Measurements from ENCODE around the gene NLRP7. TPM values are rescaled to one million over a fixed set of nuclear protein-coding genes. Genes with fewer than 3 reads are reported as not detected.

NLRP7 gene
- polyA plus RNA-seq, 2 of the 4 experiments (the other 2 are of a cell fraction): not detected

DNA sequence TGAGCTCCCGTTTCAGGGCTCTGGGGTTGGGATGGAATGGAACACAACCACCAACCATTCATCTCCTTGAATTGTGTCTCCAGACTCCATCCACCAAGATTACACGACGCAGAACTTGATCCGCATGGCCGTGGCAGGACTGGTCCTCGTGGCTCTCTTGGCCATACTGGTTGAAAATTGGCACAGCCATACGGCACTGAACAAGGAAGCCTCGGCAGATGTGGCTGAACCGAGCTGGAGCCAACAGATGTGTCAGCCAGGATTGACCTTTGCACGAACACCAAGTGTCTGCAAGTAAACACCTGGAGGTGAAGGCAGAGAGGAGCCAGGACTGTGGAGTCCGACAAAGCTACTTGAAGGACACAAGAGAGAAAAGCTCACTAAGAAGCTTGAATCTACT lies 57.8 kb downstream of the NLRP7 start:
- ChIA-PET POLR2A (no interaction called here), CTCF (interaction anchor here (0.8 to 3.6 kb wide), 4 partner anchors 8 to 276 kb away, joined by 3 to 22 read pairs (median 4); partner anchors contain the start of genes DNAAF3 and FCAR)
- DNase-seq (ENCODE audit: low read depth in 1 of 2, low spot score in 1 of 2) (no peak), ATAC-seq (no peak), FAIRE-seq (no peak)
- 44% methylated on average over 11 of the region's 11 CpGs for WGBS (ENCODE audit: missing lambda C conversion rate)
- H3K4me1 ChIP-seq: peaks cover 5% of the 10 kb centered on the region; the same call in 1 of the 3 replicates
- no peaks in the 10 kb centered on the region for H3K9me3 ChIP-seq
- TF ChIP-seq HOXB5 (CRISPR knock-in tag; IDR thresholded peaks at IDR 0.05): no peak
- TF ChIP-seq, protein P1, sequence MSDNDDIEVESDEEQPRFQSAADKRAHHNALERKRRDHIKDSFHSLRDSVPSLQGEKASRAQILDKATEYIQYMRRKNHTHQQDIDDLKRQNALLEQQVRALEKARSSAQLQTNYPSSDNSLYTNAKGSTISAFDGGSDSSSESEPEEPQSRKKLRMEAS (IDR thresholded peaks at IDR 0.05): no peak
- no peak for TF ChIP-seq ESRRA (IDR thresholded peaks at IDR 0.05; ENCODE audit: borderline replicate concordance, low read length)
- no peak for TF ChIP-seq KDM1A (IDR thresholded peaks at IDR 0.05; ENCODE audit: low read depth)
- H3K4me3 ChIP-seq: no peak overlapping the region
- no peak overlapping the region for H3K27ac ChIP-seq
- H3K4me2 ChIP-seq: no peak overlapping the region

DNA sequence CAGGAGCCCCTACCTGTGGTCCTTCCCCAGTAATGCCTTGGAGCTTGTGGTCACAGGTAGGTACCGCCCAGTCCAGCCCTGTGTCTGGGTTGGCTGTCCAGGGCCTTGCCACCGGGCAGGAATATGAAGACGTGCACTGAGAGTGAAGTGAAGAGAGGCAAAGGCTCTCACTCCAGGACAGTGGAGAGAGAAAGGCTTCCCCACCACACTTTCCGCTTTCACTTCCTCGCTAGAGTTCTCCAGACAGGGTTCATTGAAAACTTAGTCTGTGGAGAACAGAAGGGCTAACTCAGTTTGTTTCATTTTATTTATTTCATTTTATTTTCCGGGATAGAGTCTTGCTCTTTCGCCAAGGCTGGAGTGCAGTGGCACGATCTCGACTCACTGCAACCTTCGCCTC lies 59.1 kb downstream of the NLRP7 start:
- WGBS (ENCODE audit: missing lambda C conversion rate): 47% methylated on average over 10 of the region's 10 CpGs
- FAIRE-seq (no peak), ATAC-seq (no peak), DNase-seq (ENCODE audit: low read depth in 1 of 2, low spot score in 1 of 2) (no peak)
- Histone ChIP-seq H3K4me2 (no peak overlapping the region), H3K4me3 (no peak overlapping the region), H3K9me3 (no peaks in the 10 kb centered on the region), H3K27ac (no peak overlapping the region), H3K4me1 (peaks cover 2% of the 10 kb centered on the region; the same call in 1 of the 3 replicates)
- ChIA-PET POLR2A (no interaction called here), CTCF (interaction anchor here (0.6 to 1.6 kb wide), 3 partner anchors 15 to 122 kb away, joined by 3 read pairs; partner anchors contain the start of gene FCAR)
- TF ChIP-seq MYC (IDR thresholded peaks at IDR 0.05; ENCODE audit: borderline replicate concordance, low read length): no peak
- TF ChIP-seq PHF8 (IDR thresholded peaks at IDR 0.05; ENCODE audit: borderline replicate concordance, low read depth): no peak
- TF ChIP-seq BCL3 (IDR thresholded peaks at IDR 0.05): no peak
- no peak for TF ChIP-seq JUNB (IDR thresholded peaks at IDR 0.05)
- no peak for TF ChIP-seq KDM5A (IDR thresholded peaks at IDR 0.05)
- no peak for TF ChIP-seq ZNF302 (CRISPR knock-in tag; IDR thresholded peaks at IDR 0.05)
- TF ChIP-seq RFX5 (IDR thresholded peaks at IDR 0.05): no peak
- no peak for TF ChIP-seq CHD2 (IDR thresholded peaks at IDR 0.05; ENCODE audit: low read length, partially characterized antibody)
- TF ChIP-seq EP300 (IDR thresholded peaks at IDR 0.05): no peak
- no peak for TF ChIP-seq EHMT2 (IDR thresholded peaks at IDR 0.05; ENCODE audit: low read depth)
- no peak for TF ChIP-seq CEBPB (IDR thresholded peaks at IDR 0.05)
- no peak for TF ChIP-seq POLR2A (IDR thresholded peaks at IDR 0.05; ENCODE audit: low read length)
- no peak for TF ChIP-seq HOXB13 (CRISPR knock-in tag; IDR thresholded peaks at IDR 0.05; ENCODE audit: low read depth)
- TF ChIP-seq ESRRA (IDR thresholded peaks at IDR 0.05; ENCODE audit: borderline replicate concordance, low read length): no peak
- TF ChIP-seq FOSL2 (IDR thresholded peaks at IDR 0.05): no peak
- no peak for TF ChIP-seq FOSL2 (CRISPR knock-in tag; IDR thresholded peaks at IDR 0.05)
- no peak for TF ChIP-seq POLR2AphosphoS2 (conservative IDR thresholded peaks at IDR 0.05; ENCODE audit: low read length)
- TF ChIP-seq CBX2 (IDR thresholded peaks at IDR 0.05; ENCODE audit: borderline replicate concordance, low read depth): no peak
- TF ChIP-seq EHF (CRISPR knock-in tag; IDR thresholded peaks at IDR 0.05): no peak
- no peak for TF ChIP-seq RARB (CRISPR knock-in tag; IDR thresholded peaks at IDR 0.05)
- TF ChIP-seq ZC3H11A (IDR thresholded peaks at IDR 0.05): no peak

GRCh38 chr19:54883228-54883627 lies 64.1 kb downstream of the NLRP7 start:
- POLR2A ChIA-PET: no interaction called here
- no peak for TF ChIP-seq ZFP36 (IDR thresholded peaks at IDR 0.05; ENCODE audit: borderline replicate concordance, partially characterized antibody)
- TF ChIP-seq CBX2 (IDR thresholded peaks at IDR 0.05; ENCODE audit: borderline replicate concordance, low read depth): no peak
- TF ChIP-seq, protein P2, sequence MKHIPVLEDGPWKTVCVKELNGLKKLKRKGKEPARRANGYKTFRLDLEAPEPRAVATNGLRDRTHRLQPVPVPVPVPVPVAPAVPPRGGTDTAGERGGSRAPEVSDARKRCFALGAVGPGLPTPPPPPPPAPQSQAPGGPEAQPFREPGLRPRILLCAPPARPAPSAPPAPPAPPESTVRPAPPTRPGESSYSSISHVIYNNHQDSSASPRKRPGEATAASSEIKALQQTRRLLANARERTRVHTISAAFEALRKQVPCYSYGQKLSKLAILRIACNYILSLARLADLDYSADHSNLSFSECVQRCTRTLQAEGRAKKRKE (CRISPR knock-in tag; IDR thresholded peaks at IDR 0.05; ENCODE audit: low read depth): no peak
- no peak for TF ChIP-seq SREBF2 (IDR thresholded peaks at IDR 0.05)
- no peak for TF ChIP-seq HDAC2 (IDR thresholded peaks at IDR 0.05)
- Histone ChIP-seq H3K4me2 (peak overlapping the region; percentile 43; the same call in 1 of the 3 replicates), H3K4me3 (no peak overlapping the region), H3K4me1 (no peaks in the 10 kb centered on the region), H3K9me3 (no peaks in the 10 kb centered on the region; the same call in 2 of the 3 replicates), H3K27ac (no peak overlapping the region)
- CTCF ChIA-PET: interaction anchor here (1.0 to 3.4 kb wide), 4 partner anchors 8 to 230 kb away, joined by 3 to 20 read pairs (median 6); no protein-coding TSS in a partner anchor
- 42% methylated on average over 9 of the region's 9 CpGs for WGBS (ENCODE audit: missing lambda C conversion rate)
- ATAC-seq (no peak; a peak in 1 of 6 replicates), DNase-seq (ENCODE audit: low read depth in 1 of 2, low spot score in 1 of 2) (no peak), FAIRE-seq (no peak)

All from A549 (cell line).